HG02943 (cell line): ENCODE data around the gene TAMM41.
"Not testable (repeated sequence)": the region's sequence is repeated elsewhere in the genome, so short reads cannot be mapped to it uniquely, and the experiment has no call there.

ENCODE experiments used
- ATAC-seq: cut with Tn5 transposase; IDR thresholded peaks from one replicate; pipeline ENCODE4 v1.9.1; 2021; ENCODE audit warnings: mild to moderate bottlenecking, low read depth, moderate library complexity; ENCODE audit not compliant: unreplicated experiment

Gene TAMM41

GRCh38 chr3:11769704-11770476, 76.8 kb downstream of the TAMM41 start:
- no peak for ATAC-seq

GRCh38 chr3:11768604-11769003, 78.1 kb downstream of the TAMM41 start:
- no peak for ATAC-seq

GRCh38 chr3:11764931-11765363, 81.7 kb downstream of the TAMM41 start:
- no peak for ATAC-seq

GRCh38 chr3:11759996-11760395, 86.7 kb downstream of the TAMM41 start:
- ATAC-seq: no peak

GRCh38 chr3:11757929-11758328, 88.8 kb downstream of the TAMM41 start:
- ATAC-seq: no peak

GRCh38 chr3:11757441-11757875, 89.2 kb downstream of the TAMM41 start:
- ATAC-seq: no peak

- ATAC-seq: no peak
These were observed 91.4 kb downstream of the TAMM41 start for GRCh38 chr3:11755276-11755675.

GRCh38 chr3:11752254-11752653, 94.4 kb downstream of the TAMM41 start:
- ATAC-seq: not testable (repeated sequence)

GRCh38 chr3:11748306-11748705, 98.4 kb downstream of the TAMM41 start:
- not testable (repeated sequence) for ATAC-seq
